Erythroblast (primary cell): ENCODE measurements around the gene SNX24.

ENCODE experiments used
- GATA1 ChIP-seq: IDR thresholded peaks from 2 replicates; pipeline ENCODE4 v1.6.1; 2011; ENCODE audit warnings: low read depth, mild to moderate bottlenecking, control low read depth, low read length, moderate library complexity
- POLR2A ChIP-seq: IDR thresholded peaks from 2 replicates; pipeline ENCODE4 v1.6.1; 2011; ENCODE audit warnings: mild to moderate bottlenecking, low read length

DNA sequence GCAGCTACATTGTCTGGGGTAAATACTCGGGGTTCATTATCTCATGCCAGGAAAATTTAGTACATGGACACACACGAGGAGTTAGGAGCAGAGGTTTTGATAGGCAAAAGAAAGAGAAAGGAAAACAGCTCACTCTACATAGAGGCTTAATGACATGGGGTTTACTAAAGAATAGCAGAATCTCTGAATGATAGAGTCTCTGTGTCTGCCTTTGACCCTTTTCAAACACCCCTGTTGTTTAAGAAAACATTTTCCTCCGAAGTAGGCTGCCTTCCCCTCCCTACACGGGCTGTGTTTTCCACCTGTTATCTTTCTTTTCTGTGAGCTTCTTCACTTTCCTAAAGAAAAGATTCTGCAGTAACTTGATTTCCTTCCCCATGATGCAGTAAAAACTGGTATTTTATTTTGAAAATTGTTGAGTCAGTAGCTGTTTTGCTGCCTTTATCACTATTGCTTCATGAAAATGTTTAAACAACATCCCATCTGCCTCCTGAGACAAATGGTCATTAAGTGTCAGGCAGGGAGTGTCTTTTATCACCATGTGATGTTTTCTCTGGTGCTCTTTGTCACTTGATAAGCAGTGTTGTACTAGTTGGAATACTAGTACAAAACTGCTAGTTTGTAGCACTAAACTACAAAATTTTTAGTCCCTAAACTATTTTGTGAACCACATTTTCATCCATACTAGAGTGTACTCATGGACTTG is 114.5 kb downstream of the SNX24 start:
- TF ChIP-seq POLR2A (no peak), GATA1 (no peak)
